ENCODE data around the gene UNC79.

GRCh38 chr14:93582516-93582915 lies 151.8 kb downstream of the UNC79 start:
- TF ChIP-seq POLR2AphosphoS5 (IDR thresholded peaks at IDR 0.05; ENCODE audit: low read depth, low read length) (no peak), TAF1 (IDR thresholded peaks at IDR 0.05; ENCODE audit: borderline replicate concordance, insufficient read depth, low read length) (no peak), REST (IDR thresholded peaks at IDR 0.05; ENCODE audit: insufficient read depth in 1 of 2, low read depth in 2 of 2, low read length in 2 of 2) (no peak), SIN3A (IDR thresholded peaks at IDR 0.05; ENCODE audit: borderline replicate concordance, insufficient read depth, low read length) (no peak)

Measured in PFSK-1 (cell line).